GM12864 (cell line): Measurements from ENCODE around the gene FNTB.

ENCODE experiments used
- DNase-seq: peaks from one replicate; pipeline ENCODE4 v3.0.0-alpha.2; 2011; ENCODE audit warnings: low read depth
- H3K4me3 ChIP-seq: 2 replicates; pipeline ENCODE4 v1.5.1; 2011; ENCODE audit warnings: mild to moderate bottlenecking, low read depth, low read length, control low read depth
- TF ChIP-seq, protein P1 (sequence below): IDR thresholded peaks from 2 replicates; pipeline ENCODE4 v1.5.1; 2011; ENCODE audit warnings: low read depth, mild to moderate bottlenecking, moderate library complexity, low read length, control low read depth, inconsistent platforms; ENCODE audit errors: missing control alignments

Gene FNTB

DNA sequence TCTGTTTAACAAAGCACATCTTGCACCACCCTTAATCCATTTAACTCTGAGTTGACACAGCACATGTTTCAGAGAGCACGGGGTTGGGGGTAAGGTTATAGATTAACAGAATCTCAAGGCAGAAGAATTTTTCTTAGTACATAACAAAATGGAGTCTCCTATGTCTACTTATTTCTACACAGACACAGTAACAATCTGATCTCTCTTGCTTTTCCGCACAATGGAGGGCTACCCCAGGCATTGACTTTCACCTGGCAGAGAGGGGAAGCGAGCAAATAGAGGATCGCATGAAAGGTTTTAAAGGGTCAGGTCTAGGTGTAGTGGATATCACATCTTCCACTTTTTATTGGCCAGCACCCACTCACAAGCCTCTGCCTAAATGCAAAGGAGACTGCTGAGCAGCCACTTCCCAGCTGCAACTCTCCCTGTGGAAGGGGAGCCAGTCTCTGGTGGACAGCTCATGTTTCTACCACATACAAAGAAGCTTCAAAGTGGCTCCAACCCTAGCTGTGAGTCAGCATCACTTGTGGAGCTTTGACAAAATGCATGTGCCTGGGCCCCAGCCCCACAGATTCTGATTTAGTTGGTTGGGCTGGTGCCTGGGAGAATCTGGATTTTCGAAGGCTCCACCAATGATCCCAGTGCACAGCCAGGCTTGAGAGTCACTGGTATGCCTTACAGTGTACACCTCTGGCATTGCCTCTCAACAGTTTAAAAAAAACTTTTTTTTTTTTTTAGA lies 7.2 kb upstream of the FNTB start:
- DNase-seq: no peak
- H3K4me3 ChIP-seq: no peak overlapping the region
- TF ChIP-seq, protein P1, sequence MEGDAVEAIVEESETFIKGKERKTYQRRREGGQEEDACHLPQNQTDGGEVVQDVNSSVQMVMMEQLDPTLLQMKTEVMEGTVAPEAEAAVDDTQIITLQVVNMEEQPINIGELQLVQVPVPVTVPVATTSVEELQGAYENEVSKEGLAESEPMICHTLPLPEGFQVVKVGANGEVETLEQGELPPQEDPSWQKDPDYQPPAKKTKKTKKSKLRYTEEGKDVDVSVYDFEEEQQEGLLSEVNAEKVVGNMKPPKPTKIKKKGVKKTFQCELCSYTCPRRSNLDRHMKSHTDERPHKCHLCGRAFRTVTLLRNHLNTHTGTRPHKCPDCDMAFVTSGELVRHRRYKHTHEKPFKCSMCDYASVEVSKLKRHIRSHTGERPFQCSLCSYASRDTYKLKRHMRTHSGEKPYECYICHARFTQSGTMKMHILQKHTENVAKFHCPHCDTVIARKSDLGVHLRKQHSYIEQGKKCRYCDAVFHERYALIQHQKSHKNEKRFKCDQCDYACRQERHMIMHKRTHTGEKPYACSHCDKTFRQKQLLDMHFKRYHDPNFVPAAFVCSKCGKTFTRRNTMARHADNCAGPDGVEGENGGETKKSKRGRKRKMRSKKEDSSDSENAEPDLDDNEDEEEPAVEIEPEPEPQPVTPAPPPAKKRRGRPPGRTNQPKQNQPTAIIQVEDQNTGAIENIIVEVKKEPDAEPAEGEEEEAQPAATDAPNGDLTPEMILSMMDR: no peak

DNA sequence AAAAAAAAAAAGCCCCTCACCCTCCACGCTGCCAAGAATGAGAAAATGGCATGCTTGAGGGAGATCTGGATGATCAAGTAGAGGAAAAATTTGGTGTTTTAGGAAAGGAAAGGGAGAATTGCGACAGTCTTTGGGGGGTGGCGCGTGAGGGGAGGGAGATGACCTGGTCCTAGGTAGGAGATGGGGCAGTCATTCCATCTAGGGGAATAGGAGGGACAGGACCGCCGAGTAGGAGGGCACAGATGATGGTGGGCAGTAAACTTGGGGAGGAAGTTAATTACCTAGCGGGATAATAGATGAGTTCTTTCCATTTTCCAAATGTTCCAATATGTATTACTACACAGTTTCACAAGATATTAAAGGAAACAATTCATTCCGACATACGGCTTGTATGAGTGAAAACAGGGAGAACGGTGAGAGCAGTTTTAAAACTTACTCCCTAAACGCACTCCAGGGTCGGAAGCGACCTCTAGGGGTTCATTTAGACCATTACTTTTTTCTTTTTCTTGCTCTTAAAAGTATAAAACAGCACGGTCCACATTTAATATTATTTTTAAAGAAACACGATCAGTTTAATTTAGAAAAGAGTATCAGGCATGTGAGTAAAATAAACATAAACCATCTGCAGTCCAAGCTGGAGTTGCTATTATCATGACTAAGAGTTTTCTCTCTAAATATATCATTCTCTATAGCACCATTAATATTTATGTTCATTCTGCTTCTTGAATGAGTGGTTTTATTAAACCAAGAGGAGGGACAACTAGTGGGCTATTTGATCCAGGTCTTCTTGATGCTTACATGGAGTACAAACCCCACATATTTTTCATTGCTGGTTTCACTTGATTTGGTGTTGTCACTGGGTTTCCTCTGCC lies 3.0 kb upstream of the FNTB start:
- no peak overlapping the region for H3K4me3 ChIP-seq
- TF ChIP-seq, protein P1: peak; percentile 64
- DNase-seq: no peak

DNA sequence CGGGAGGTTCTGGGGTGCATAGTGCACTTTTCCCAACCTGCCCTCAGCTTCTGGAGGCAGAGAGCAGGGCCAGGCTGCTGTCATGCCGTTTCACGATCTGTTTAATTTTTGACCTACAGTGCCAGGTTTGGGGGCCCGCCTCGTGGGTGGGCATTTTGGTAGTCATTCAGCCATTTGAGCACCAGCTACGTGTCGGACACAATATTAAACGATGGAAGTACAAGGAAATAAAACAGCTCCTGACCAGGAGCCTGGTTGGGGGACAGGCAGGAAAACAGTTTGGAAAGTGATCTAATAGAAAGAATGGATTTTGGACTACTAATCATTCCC lies 708 bp downstream of the FNTB start:
- H3K4me3 ChIP-seq: peak overlapping the region; percentile 91
- TF ChIP-seq, protein P1: no peak
- DNase-seq: no peak

DNA sequence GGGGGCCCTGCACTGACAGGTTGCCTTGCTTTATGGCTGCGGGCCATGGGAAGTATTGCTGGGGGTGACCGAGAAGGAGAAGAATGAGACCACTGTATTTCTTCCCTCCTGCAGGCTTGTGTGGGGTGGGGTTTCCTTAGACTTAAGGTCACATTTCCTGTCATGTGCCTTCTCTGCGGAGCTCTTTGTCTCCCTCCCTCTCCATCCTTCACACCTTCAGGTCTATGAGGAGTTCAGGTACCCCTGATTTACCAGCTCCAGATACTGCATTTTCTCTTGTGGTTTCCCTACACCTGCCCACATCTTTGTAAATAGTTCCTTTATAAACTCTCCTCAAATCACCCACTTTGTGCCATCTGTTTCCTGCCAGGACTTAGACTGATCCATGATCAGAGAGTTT lies 3.6 kb downstream of the FNTB start:
- TF ChIP-seq, protein P1: no peak
- no peak for DNase-seq
- no peak overlapping the region for H3K4me3 ChIP-seq

DNA sequence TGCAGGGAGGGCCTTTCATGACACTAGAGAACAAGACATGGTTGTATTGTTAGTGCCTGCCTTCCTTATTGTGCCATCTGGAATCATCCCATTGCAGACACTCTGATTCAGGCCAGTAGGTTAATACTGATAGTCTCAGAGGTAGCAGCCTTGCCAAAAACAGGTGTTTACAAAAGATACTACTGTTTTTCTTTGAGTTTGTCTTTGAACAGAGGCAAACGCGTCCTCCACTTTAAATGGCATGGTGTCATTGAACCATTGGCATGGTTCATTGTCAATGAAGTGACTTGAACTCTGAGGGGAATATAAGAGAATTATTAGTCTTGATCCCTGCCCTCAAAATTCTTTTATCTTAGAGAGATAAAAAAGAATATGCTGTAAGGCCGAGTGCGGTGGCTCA lies 4.2 kb downstream of the FNTB start:
- TF ChIP-seq, protein P1: no peak
- DNase-seq: no peak
- H3K4me3 ChIP-seq: no peak overlapping the region

DNA sequence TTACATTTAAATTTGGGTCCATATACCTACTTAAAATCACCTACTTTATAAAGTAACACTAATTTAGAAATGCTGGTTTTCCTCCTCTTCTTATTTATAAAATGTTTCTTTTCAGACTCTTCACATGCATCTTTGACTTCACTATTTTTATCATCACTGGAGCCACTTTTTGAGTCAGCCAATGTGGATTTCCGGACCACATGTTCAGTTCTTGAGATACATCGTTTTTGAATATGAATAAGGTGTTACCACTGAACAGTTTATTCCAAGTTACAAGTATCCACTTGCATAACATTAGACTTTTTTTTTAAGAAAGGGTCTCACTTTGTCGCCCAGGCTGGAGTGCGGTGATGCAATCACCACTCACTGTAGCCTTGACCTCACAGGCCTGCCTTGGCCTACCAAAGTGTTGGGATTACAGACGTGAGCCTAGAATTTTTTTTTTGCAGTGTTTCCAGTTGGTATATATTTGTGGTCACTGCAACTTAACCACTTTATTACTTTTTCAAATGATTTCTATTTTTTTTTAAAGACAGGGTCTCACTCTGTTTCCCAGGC lies 5.7 kb downstream of the FNTB start:
- no peak overlapping the region for H3K4me3 ChIP-seq
- TF ChIP-seq, protein P1: no peak

More for the DNA sequence above, 5.7 kb downstream of the FNTB start:
- peak; percentile 39 for DNase-seq
